SU-DHL-6 (cell line): ENCODE measurements around the gene PLD3.

Experiments
- H2AFZ ChIP-seq: fragments of 200-600 bp; sonication (generic); 2 replicates; pipeline ENCODE4 v1.6.1; 2014; ENCODE audit warnings: low read depth, mild to moderate bottlenecking, moderate library complexity, mixed read lengths, antibody characterized with exemption, low read length; ENCODE audit not compliant: severe bottlenecking
- H3F3A ChIP-seq: fragments of 200-600 bp; shearing (Covaris generic); 2 replicates; pipeline ENCODE4 v1.6.0; 2016; ENCODE audit warnings: antibody characterized with exemption, mild to moderate bottlenecking; ENCODE audit not compliant: insufficient read depth
- H3K27ac ChIP-seq: fragments of 200-600 bp; sonication (generic); 2 replicates; pipeline ENCODE4 v1.5.1; 2016; ENCODE audit warnings: low read depth, mild to moderate bottlenecking, low read length, moderate library complexity, mixed read lengths
- H3K27me3 ChIP-seq: fragments of 200-600 bp; sonication (generic), shearing (Covaris generic); 2 replicates; pipeline ENCODE4 v1.6.0; 2014; ENCODE audit warnings: mild to moderate bottlenecking, low read length
- H3K36me3 ChIP-seq: fragments of 200-600 bp; sonication (generic); 2 replicates; pipeline ENCODE4 v1.6.1; 2014; ENCODE audit warnings: mild to moderate bottlenecking, low read length, mixed read lengths
- H3K4me2 ChIP-seq: fragments of 300-600, 200-600 bp; shearing (Covaris generic), sonication (generic); 2 replicates; pipeline ENCODE4 v1.6.0; 2014; ENCODE audit warnings: low read length, low read depth, mild to moderate bottlenecking; ENCODE audit not compliant: poor library complexity, severe bottlenecking
- H3K4me3 ChIP-seq: fragments of 200-600 bp; sonication (generic); 2 replicates; pipeline ENCODE4 v1.5.1; 2014; ENCODE audit warnings: antibody characterized with exemption, low read length, mild to moderate bottlenecking, mixed read lengths; ENCODE audit not compliant: insufficient read depth, poor library complexity, severe bottlenecking
- H3K79me2 ChIP-seq: fragments of 200-600 bp; sonication (generic); 2 replicates; pipeline ENCODE4 v1.6.1; 2014; ENCODE audit warnings: mild to moderate bottlenecking, low read length, moderate library complexity; ENCODE audit not compliant: insufficient read depth
- H3K9ac ChIP-seq: fragments of 200-600 bp; sonication (generic); 2 replicates; pipeline ENCODE4 v1.7.0; 2014; ENCODE audit warnings: mild to moderate bottlenecking, low read length
- H3K9me2 ChIP-seq: fragments of 200-600 bp; sonication (generic); replicated peaks from 2 replicates; pipeline ENCODE4 v1.6.1; 2014; ENCODE audit warnings: low read length; ENCODE audit not compliant: insufficient read depth
- H3K9me3 ChIP-seq: fragments of 200-600 bp; sonication (generic); 2 replicates; pipeline ENCODE4 v1.6.1; 2014; ENCODE audit warnings: low read length, mixed read lengths; ENCODE audit not compliant: insufficient read depth
- H4K20me1 ChIP-seq: fragments of 200-600 bp; sonication (generic); 2 replicates; pipeline ENCODE4 v1.6.1; 2014; ENCODE audit warnings: low read depth, mild to moderate bottlenecking, antibody characterized with exemption, low read length, moderate library complexity, mixed read lengths
- EZH2phosphoT487 ChIP-seq: fragments of 200-600 bp; sonication (generic), shearing (Covaris generic); conservative IDR thresholded peaks from 2 replicates; pipeline ENCODE4 v1.6.1; 2018; ENCODE audit warnings: mild to moderate bottlenecking, antibody characterized with exemption, low read length, moderate library complexity, mixed read lengths
- TF ChIP-seq, protein P1 (sequence below): fragments of 200-600 bp; sonication (generic); IDR thresholded peaks from one replicate; pipeline ENCODE4 v1.5.1; 2017; ENCODE audit warnings: antibody characterized with exemption, mild to moderate bottlenecking, low read length, moderate library complexity; ENCODE audit not compliant: insufficient read depth, poor library complexity, severe bottlenecking

The PLD3 gene

DNA sequence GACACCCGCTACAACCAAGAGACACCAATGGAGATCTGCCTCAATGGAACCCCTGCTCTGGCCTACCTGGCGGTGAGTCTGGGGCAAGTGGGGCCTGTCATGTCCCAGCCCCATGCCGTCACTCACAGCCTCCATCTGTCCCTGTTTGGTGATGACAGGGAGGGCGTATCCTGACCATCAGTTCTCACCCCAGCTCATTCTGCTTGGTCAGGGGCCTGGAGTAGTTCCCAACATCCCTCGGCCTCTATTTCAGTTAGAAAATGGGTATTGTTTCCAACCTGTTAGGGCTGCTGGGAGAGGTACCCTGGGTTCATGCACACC is 23.3 kb downstream of the PLD3 start:
- H3K27ac ChIP-seq, result no peak overlapping the region
- H3K9ac ChIP-seq, result no peak overlapping the region
- no peaks in the 10 kb centered on the region for H3K27me3 ChIP-seq
- H3K4me2 ChIP-seq, result no peak overlapping the region
- H3K4me3 ChIP-seq, result no peak overlapping the region
- H2AFZ ChIP-seq, result no peak overlapping the region
- H3K9me3 ChIP-seq, result no peaks in the 10 kb centered on the region
- no peaks in the 10 kb centered on the region for H3K79me2 ChIP-seq
- H3K9me2 ChIP-seq, result no peaks in the 10 kb centered on the region
- no peaks in the 10 kb centered on the region for H4K20me1 ChIP-seq
- no peak for TF ChIP-seq EZH2phosphoT487
- TF ChIP-seq, protein P1, sequence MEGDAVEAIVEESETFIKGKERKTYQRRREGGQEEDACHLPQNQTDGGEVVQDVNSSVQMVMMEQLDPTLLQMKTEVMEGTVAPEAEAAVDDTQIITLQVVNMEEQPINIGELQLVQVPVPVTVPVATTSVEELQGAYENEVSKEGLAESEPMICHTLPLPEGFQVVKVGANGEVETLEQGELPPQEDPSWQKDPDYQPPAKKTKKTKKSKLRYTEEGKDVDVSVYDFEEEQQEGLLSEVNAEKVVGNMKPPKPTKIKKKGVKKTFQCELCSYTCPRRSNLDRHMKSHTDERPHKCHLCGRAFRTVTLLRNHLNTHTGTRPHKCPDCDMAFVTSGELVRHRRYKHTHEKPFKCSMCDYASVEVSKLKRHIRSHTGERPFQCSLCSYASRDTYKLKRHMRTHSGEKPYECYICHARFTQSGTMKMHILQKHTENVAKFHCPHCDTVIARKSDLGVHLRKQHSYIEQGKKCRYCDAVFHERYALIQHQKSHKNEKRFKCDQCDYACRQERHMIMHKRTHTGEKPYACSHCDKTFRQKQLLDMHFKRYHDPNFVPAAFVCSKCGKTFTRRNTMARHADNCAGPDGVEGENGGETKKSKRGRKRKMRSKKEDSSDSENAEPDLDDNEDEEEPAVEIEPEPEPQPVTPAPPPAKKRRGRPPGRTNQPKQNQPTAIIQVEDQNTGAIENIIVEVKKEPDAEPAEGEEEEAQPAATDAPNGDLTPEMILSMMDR, result no peak
- H3K36me3 ChIP-seq, result no peaks in the 10 kb centered on the region
- H3F3A ChIP-seq, result no peaks in the 10 kb centered on the region

DNA sequence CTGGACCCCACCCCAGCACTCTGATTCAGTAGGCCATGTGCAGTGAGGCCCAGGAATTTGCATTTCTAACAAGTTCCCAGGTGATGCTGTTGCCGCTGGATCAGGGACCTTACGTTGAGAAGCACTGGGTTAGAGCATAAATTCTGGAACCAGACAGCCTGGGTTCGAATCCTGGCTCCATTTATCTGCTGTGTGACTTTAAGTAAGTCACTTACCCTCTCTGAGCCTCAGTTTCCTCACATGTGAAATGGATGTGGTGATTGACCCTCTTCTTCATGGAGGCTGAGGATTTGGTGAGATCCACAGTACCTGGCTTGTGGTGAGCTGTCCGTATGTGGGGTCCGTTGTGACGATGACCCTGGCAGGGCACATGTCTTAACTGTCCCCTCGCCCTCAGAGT is 25.6 kb downstream of the PLD3 start:
- H3K79me2 ChIP-seq, result no peaks in the 10 kb centered on the region

DNA sequence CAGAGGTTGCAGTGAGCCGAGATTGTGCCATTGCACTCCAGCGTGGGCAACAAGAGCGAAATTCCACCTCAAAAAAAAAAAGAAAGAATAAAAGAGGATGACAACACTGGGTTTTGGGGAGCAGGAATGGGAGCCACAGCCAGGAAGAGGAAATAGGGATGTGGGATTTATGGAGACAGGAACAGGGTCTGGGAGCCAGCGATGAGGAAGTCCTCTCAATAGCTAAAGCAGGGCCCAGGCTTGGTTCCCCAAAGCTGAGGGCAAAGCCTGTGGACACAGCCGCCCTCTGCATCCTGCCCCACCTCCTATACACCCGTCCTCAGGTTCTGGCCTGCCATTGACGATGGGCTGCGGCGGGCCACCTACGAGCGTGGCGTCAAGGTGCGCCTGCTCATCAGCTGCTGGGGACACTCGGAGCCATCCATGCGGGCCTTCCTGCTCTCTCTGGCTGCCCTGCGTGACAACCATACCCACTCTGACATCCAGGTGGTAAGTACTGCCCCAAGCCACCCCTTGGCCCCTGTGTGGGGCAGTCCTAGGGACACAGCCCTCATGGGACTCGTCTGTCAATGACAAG is 27.9 kb downstream of the PLD3 start:
- Histone ChIP-seq H2AFZ (no peak overlapping the region), H3K27me3 (no peaks in the 10 kb centered on the region), H3K9me2 (no peaks in the 10 kb centered on the region), H3K9me3 (no peaks in the 10 kb centered on the region), H3K4me2 (no peak overlapping the region), H3K9ac (no peak overlapping the region), H3K4me3 (no peak overlapping the region), H4K20me1 (no peaks in the 10 kb centered on the region), H3K36me3 (no peaks in the 10 kb centered on the region), H3K27ac (no peak overlapping the region), H3K79me2 (no peaks in the 10 kb centered on the region), H3F3A (no peaks in the 10 kb centered on the region)
- no peak for TF ChIP-seq EZH2phosphoT487
- TF ChIP-seq, protein P1, result no peak

More for the DNA sequence above, 25.6 kb downstream of the PLD3 start:
- Histone ChIP-seq H2AFZ (no peak overlapping the region), H3K27me3 (no peaks in the 10 kb centered on the region), H3K36me3 (no peaks in the 10 kb centered on the region), H4K20me1 (no peaks in the 10 kb centered on the region), H3K4me3 (no peak overlapping the region), H3K27ac (no peak overlapping the region), H3K4me2 (no peak overlapping the region), H3F3A (no peaks in the 10 kb centered on the region), H3K9me2 (no peaks in the 10 kb centered on the region), H3K9ac (no peak overlapping the region), H3K9me3 (no peaks in the 10 kb centered on the region)
- no peak for TF ChIP-seq EZH2phosphoT487

DNA sequence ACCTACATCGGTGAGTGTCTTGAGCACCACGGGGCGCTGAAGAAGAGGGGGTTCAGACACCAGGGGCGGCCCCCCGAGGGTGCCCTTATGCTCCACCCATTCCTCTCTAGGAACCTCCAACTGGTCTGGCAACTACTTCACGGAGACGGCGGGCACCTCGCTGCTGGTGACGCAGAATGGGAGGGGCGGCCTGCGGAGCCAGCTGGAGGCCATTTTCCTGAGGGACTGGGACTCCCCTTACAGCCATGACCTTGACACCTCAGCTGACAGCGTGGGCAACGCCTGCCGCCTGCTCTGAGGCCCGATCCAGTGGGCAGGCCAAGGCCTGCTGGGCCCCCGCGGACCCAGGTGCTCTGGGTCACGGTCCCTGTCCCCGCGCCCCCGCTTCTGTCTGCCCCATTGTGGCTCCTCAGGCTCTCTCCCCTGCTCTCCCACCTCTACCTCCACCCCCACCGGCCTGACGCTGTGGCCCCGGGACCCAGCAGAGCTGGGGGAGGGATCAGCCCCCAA is 29.4 kb downstream of the PLD3 start:
- H3K27ac ChIP-seq, result no peak overlapping the region
- no peak for TF ChIP-seq EZH2phosphoT487
- TF ChIP-seq, protein P1, result no peak

More for the DNA sequence above, 29.4 kb downstream of the PLD3 start:
- no peaks in the 10 kb centered on the region for H3K79me2 ChIP-seq
- no peak overlapping the region for H3K9ac ChIP-seq
- no peak overlapping the region for H2AFZ ChIP-seq
- no peaks in the 10 kb centered on the region for H4K20me1 ChIP-seq
- no peak overlapping the region for H3K4me3 ChIP-seq
- H3F3A ChIP-seq, result no peaks in the 10 kb centered on the region
- no peaks in the 10 kb centered on the region for H3K9me3 ChIP-seq
- H3K36me3 ChIP-seq, result no peaks in the 10 kb centered on the region
- H3K4me2 ChIP-seq, result no peak overlapping the region
- H3K9me2 ChIP-seq, result no peaks in the 10 kb centered on the region
- H3K27me3 ChIP-seq, result no peaks in the 10 kb centered on the region
